ENCODE data around the gene THSD7A.

THSD7A gene

GRCh38 chr7:11732207-11732606 is 99.8 kb downstream of the THSD7A start:
- Histone ChIP-seq H3K36me3 (no peaks in the 10 kb centered on the region), H3K27ac (no peak overlapping the region), H3K27me3 (ENCODE audit: insufficient read depth, low read depth, severe bottlenecking) (no peaks in the 10 kb centered on the region), H3K9me3 (ENCODE audit: severe bottlenecking) (no peaks in the 10 kb centered on the region), H3K4me3 (ENCODE audit: low read depth, low read length) (no peak overlapping the region)
- TF ChIP-seq, protein P1, sequence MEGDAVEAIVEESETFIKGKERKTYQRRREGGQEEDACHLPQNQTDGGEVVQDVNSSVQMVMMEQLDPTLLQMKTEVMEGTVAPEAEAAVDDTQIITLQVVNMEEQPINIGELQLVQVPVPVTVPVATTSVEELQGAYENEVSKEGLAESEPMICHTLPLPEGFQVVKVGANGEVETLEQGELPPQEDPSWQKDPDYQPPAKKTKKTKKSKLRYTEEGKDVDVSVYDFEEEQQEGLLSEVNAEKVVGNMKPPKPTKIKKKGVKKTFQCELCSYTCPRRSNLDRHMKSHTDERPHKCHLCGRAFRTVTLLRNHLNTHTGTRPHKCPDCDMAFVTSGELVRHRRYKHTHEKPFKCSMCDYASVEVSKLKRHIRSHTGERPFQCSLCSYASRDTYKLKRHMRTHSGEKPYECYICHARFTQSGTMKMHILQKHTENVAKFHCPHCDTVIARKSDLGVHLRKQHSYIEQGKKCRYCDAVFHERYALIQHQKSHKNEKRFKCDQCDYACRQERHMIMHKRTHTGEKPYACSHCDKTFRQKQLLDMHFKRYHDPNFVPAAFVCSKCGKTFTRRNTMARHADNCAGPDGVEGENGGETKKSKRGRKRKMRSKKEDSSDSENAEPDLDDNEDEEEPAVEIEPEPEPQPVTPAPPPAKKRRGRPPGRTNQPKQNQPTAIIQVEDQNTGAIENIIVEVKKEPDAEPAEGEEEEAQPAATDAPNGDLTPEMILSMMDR (IDR thresholded peaks at IDR 0.05; ENCODE audit: low read depth, low read length): no peak
- DNase-seq: no peak

- Histone ChIP-seq H3K9me3 (ENCODE audit: severe bottlenecking) (no peaks in the 10 kb centered on the region), H3K27ac (no peak overlapping the region), H3K36me3 (no peaks in the 10 kb centered on the region), H3K27me3 (ENCODE audit: insufficient read depth, low read depth, severe bottlenecking) (no peaks in the 10 kb centered on the region), H3K4me3 (ENCODE audit: low read depth, low read length) (no peak overlapping the region)
- DNase-seq: no peak
- TF ChIP-seq, protein P1 (IDR thresholded peaks at IDR 0.05; ENCODE audit: low read depth, low read length): no peak
These were observed 101.3 kb downstream of the THSD7A start for GRCh38 chr7:11730725-11731124.

- DNase-seq: no peak
- no peaks in the 10 kb centered on the region for H3K36me3 ChIP-seq
- TF ChIP-seq, protein P1 (IDR thresholded peaks at IDR 0.05; ENCODE audit: low read depth, low read length): no peak
- H3K27me3 ChIP-seq (ENCODE audit: insufficient read depth, low read depth, severe bottlenecking): no peaks in the 10 kb centered on the region
- H3K27ac ChIP-seq: no peak overlapping the region
- no peak overlapping the region for H3K4me3 ChIP-seq (ENCODE audit: low read depth, low read length)
- no peaks in the 10 kb centered on the region for H3K9me3 ChIP-seq (ENCODE audit: severe bottlenecking)
These were observed 104.1 kb downstream of the THSD7A start for GRCh38 chr7:11727864-11728263.

DNA sequence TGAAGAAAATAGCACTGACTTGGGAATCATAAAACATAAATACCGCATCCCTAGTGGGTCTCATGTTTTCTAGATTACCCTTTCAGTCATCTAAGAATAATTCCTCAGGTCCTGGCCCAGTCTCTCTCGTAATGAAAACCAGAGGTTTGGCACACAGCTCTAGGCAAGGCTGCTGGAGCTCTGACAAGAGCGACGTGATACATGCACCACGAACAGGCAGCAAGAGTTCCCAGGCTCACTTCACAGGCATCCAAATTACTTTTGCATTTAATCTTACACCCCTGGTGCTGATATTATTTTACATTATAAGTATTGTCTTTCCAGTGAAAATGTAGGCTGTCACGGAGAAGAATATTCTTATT is 105.2 kb downstream of the THSD7A start:
- TF ChIP-seq, protein P1 (IDR thresholded peaks at IDR 0.05; ENCODE audit: low read depth, low read length): no peak
- DNase-seq: no peak

DNA sequence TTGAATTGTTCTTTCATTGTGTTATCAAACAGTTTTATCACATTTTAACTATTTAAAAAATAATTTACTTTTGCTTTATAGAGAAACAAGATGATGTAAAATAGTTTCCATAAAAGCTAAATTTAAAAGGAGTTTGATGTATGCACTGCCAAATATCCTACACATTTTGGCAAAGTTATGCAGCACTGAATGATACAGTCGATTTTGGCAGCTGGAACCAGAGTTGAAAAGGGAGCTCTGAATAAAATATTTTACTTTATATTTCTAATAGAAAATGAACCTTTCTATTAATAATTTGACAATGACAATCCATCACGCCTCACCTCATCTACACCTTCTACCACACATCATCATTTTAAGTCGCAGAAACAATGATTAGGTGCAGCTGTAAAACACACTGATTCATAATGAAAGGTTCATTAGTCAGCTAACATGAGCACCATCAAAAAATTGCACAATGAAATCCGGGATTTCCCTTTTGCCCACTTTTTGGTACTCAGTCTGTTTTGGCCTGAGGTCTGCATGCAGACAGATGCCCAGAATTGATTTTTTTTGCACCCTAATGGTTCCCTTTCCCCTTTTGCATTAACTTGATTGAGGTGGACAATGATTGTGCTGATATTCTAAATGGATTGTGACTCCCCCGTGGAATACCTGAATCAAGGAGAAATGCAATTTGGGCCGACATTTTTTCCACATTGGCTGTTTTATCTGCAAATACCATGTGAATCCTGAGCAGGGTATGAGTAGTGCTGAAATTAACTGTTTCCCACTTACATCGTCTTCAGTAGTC is 105.8 kb downstream of the THSD7A start:
- TF ChIP-seq, protein P1 (IDR thresholded peaks at IDR 0.05; ENCODE audit: low read depth, low read length): no peak
- no peaks in the 10 kb centered on the region for H3K27me3 ChIP-seq (ENCODE audit: insufficient read depth, low read depth, severe bottlenecking)
- no peak overlapping the region for H3K27ac ChIP-seq
- H3K36me3 ChIP-seq: no peaks in the 10 kb centered on the region
- no peaks in the 10 kb centered on the region for H3K9me3 ChIP-seq (ENCODE audit: severe bottlenecking)
- no peak overlapping the region for H3K4me3 ChIP-seq (ENCODE audit: low read depth, low read length)
- no peak for DNase-seq

More for the DNA sequence above, 105.2 kb downstream of the THSD7A start:
- Histone ChIP-seq H3K36me3 (no peaks in the 10 kb centered on the region), H3K27me3 (ENCODE audit: insufficient read depth, low read depth, severe bottlenecking) (no peaks in the 10 kb centered on the region), H3K27ac (no peak overlapping the region), H3K9me3 (ENCODE audit: severe bottlenecking) (no peaks in the 10 kb centered on the region), H3K4me3 (ENCODE audit: low read depth, low read length) (no peak overlapping the region)

- Histone ChIP-seq H3K27ac (no peak overlapping the region), H3K4me3 (ENCODE audit: low read depth, low read length) (no peak overlapping the region), H3K27me3 (ENCODE audit: insufficient read depth, low read depth, severe bottlenecking) (no peaks in the 10 kb centered on the region), H3K9me3 (ENCODE audit: severe bottlenecking) (no peaks in the 10 kb centered on the region), H3K36me3 (no peaks in the 10 kb centered on the region)
- TF ChIP-seq, protein P1 (IDR thresholded peaks at IDR 0.05; ENCODE audit: low read depth, low read length): no peak
- no peak for DNase-seq
These were observed 115.8 kb downstream of the THSD7A start for GRCh38 chr7:11716185-11716584.

Measured in WERI-Rb-1 (cell line).